ENCODE data around the gene TMEM50B.
"Not testable (repeated sequence)": the region's sequence is repeated elsewhere in the genome, so short reads cannot be mapped to it uniquely, and the experiment has no call there.

TMEM50B gene

GRCh38 chr21:33477066-33477465 is 2.7 kb downstream of the TMEM50B start:
- no peak for DNase-seq

- DNase-seq = no peak
Observed at GRCh38 chr21:33473344-33473743, 6.4 kb downstream of the TMEM50B start.

DNA sequence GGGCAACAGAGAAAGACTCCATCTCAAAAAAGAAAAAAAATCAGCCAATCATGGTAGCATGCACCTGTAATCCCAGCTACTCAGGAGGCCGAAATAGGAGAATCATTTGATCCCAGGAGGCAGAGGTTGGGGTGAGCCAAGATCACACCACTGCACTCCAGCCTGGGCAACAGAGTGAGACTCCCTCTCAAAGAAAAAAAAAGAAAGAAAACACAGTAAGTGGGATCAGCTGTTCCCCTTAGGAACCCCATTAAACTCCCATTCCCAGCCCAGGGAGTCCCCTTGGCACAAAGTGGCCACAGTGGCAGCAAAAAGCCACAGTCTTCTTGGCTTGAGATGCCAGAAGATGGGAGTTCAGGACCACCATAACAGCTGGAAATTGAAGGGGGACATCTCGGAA is 9.1 kb downstream of the TMEM50B start:
- DNase-seq = no peak

DNA sequence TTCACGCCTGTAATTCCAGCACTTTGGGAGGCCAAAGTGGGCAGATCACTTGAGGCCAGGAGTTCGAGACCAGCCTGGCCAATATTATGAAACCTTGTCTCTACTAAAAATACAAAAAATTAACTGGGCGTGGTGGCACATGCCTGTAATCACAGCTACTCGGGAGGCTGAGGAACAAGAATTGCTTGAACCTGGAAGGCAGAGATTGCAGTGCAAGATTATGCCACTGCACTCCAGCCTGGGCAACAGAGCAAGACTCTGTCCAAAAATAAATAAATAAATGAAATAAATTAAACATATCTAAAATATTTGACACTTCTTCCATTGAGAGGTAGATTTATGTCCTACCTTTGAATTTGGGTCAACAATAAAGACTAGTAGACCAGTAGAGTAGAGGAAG is 10.6 kb downstream of the TMEM50B start:
- DNase-seq = not testable (repeated sequence)

DNA sequence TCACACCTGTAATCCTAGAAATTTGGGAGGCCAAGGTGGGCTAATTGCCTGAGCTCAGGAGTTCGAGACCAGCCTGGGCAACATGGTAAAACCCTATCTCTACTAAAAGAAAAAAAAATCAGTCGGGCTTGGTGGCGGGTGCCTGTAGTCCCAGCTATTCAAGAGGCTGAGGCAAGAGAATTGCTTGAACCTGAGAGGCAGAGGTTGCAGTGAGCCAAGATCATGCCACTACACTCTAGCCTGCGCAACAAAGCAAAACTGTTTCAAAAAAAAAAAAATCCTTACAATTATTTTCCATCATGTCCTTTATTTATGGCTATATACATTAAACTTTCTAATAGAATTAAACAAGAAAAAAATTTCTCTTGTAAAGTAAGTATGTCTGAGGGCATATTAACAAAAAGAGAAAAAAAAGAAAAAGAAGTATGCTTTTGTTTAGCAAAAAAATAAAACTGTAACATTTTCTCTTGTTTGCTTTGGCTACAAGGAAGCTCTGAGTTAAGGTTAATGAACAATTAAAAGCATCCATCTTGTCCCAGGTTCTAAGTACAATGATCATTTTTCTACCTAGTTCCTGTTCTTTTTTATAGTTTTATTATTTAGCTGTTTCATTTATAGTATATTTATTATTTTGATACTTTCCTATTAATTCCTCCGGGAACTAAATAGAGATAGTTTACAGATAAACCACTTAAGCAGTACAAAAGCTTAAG is 18.1 kb downstream of the TMEM50B start:
- DNase-seq = no peak

DNA sequence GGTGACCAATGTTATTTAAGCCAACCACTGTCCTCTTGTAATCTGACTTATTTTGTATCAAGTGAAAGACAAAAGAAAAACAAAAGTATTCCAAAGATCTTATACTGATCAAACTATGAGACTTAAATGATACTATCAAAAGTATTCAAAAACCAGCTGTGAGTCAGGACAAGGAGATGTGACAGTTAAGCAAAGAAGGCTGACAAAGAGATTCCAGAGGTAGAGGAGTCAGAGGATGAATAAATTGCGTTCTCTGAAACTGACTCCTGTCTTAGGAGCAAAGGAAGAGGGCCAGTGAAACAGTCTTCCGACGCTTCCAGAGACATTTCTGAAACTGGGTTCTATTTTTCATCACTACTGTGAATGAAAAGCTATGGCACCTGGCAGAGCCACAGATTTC is 20.9 kb downstream of the TMEM50B start:
- DNase-seq = no peak

GRCh38 chr21:33455686-33456446 is 23.9 kb downstream of the TMEM50B start:
- no peak for DNase-seq

GRCh38 chr21:33452362-33452761 is 27.4 kb downstream of the TMEM50B start:
- DNase-seq = no peak

GRCh38 chr21:33451634-33452071 is 28.1 kb downstream of the TMEM50B start:
- no peak for DNase-seq

GRCh38 chr21:33449616-33450015 is 30.2 kb downstream of the TMEM50B start:
- DNase-seq = no peak

DNA sequence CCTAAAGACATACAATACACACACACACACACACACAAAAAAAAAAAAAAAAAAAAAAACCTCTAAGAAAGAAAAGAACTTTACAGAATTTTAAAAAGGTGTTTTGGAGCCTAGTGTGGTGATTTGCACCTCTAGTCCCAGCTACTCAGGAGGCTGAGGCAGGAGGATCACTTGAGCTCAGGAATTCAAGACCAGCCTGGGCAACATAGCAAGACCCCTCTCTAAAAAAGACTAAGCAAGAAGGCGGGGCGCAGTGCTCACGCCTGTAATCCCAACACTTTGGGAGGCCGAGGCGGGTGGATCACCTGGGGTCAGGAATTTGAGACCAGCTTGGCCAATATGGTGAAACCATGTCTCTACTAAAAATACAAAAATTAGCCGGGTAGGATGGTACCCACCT is 33.2 kb downstream of the TMEM50B start:
- not testable (repeated sequence) for DNase-seq

DNA sequence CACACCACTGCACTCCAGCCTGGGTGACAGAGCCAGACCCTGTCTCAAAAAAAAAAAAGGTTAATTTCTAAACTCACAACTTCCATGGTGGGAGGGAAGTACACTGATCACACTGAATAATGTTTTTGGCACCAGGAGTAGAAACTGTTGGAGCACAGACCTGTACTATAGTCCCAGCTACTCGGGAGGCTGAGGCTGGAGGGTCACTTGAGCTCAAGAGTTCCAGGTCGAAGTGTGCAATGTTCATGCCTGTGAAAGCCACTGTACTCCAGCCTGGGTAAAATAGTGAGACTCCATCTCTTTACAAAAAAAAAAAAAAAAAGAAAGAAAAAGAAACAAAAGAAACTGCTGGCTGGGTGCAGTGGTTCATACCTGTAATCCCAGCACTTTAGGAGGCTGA is 35.3 kb downstream of the TMEM50B start:
- no peak for DNase-seq

DNA sequence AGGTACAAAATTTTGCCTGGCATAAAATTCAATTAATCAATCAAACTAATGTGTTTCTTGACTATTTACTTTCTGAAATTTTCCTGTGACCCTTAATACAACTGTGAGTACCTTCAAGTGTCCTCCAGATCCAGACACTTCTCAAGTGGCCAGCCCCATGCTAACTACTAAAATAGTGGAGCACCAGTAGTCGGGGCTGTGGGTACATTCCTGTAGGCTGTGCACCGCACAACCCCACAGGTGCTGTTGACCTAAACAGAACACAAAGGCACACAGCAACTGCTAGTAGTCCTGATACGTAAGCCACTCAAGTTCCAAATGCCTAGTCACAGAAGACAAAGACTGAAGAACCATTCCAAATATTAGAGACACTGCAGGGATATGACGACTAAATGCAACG is 36.6 kb downstream of the TMEM50B start:
- no peak for DNase-seq

DNA sequence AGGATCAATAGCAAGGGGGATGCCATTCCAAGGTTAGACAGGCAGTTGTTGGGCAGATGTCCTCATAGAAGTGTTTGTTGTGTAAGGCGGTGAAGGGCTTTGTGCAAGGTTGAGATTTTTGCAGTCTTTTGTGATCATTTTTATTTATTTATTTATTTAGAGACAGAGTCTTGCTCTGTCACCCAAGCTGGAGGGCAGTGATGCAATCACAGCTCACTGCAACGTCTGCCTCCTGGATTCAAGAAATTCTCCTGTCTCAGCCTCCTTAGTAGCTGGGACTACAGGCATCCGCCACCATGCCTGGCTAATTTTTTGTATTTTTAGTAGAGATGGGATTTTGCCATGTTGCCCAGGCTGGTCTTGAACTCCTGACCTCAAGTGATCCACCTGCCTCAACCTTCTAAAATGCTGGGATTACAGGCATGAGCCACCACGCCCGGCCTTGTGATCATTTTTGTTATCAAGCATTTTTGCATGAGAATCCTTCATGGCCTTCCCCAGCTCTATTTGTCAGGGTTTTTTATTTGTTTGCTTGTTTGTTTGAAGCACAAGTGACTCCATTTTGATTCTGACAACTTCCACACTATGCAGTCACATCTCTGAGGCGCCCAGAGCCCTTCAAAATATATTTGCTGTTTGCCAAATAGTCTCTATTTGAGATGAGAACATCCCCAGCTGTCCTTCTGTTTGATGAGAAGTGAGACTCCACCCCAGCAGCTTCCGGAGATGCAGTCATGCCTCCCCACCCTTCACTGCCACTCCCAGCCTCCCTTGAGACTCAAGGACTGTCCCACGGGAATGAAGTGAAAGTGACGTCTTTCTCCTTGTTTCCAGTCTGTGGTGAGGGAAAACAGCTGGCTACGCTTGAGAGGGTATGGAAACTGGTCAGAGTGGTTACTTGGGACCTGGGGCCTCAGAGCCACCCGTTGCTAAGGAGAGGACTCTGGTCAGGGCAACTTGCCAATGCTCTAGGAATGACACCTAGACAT is 38.0 kb downstream of the TMEM50B start:
- DNase-seq = peak; percentile 39

GRCh38 chr21:33437140-33437539 is 42.6 kb downstream of the TMEM50B start:
- DNase-seq = no peak

DNA sequence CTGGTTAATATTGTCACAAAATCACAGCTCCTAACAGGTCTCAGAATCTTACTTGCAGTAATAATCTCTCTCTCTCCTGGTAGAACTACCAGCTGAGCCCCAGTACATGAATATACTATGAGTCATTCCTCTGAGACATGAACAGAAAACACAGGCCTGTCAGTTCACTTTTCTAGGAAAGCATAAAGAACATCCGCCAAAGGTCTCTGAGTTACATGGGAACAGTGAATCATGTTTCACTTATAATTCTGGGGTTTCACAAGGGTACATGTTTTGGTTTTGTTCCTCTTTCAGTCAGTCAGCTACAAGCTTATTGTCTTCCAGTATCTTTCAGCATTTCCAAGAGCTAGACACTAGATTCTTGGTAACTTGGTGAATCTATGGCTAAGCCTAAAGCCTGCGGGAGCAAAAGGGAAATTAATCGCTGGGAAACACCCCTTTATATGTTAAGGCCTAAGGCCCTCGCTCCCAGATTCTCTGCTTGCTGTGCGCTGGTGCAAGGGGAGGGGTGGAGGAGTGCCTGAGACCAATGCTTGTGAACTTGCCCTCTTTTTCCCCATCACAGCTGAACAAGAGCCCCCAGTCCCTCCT is 44.9 kb downstream of the TMEM50B start:
- no peak for DNase-seq

GRCh38 chr21:33433425-33434114 is 46.2 kb downstream of the TMEM50B start:
- no peak for DNase-seq

GRCh38 chr21:33433001-33433400 is 46.8 kb downstream of the TMEM50B start:
- DNase-seq = no peak

- DNase-seq = no peak
Observed at GRCh38 chr21:33432496-33432895, 47.3 kb downstream of the TMEM50B start.

DNA sequence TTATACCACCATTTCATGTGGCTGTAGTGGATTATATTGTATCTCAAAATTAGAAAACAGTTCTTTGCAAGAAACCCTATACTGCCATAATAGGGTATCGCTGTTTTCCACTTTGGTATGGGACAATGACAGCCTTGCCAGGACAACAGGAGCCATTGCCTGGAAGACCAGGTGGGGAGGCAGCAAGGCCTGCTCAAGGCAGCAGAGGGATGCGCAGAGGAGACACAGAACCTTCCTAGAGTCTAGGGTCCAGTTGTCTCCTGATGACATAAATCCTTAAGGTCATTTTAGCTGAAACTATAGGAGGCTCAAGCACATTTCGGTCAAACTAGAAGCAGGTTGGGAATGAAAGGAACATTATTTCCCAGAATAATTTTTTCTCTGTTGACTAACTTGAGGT is 48.9 kb downstream of the TMEM50B start:
- DNase-seq = no peak

- DNase-seq = no peak
Observed at GRCh38 chr21:33428669-33429068, 51.1 kb downstream of the TMEM50B start.

DNA sequence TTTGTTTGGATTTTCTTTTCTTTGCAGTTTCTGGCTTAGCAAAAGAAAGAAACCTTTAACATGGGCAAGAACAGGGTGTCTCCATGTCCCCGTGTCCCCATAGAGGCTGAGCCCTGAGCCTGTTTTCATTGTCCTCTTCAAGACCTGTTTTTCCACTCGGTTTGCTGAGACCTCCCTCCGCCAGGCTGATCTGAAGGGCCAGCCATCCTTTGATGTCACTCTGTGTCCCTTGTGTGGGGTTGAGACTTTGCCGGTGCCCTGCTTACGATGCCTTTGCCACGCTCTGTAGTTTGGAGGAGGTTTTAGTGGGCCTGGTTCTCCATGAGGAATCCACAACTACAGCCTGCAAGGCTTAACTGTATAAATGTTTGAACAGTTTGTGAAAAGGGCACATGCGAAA is 52.7 kb downstream of the TMEM50B start:
- no peak for DNase-seq
